Omental fat pad (tissue), 4 donors: ENCODE data around the gene HTATSF1. TPM values are rescaled to one million over a fixed set of nuclear protein-coding genes. Genes with fewer than 3 reads are reported as not detected.

Source experiments
- ATAC-seq: fragments of 150-250 bp; one replicate; pipeline ENCODE4 v1.9.1; 2016; ENCODE audit warnings: mild to moderate bottlenecking, moderate library complexity; ENCODE audit not compliant: low FRiP score
- DNase-seq: peaks from one replicate; pipeline ENCODE4 v3.0.0-alpha.2; 2019; ENCODE audit warnings: low spot score
- total RNA-seq, 4 donors: library from RNA; depleted of rRNA; stranded (reverse); fragments of >200 nt; gene quantifications; one replicate each; pipeline ENCODE4 v1.1.0, GENCODE V29; 2016
- TF ChIP-seq, protein P1 (sequence below), 3 donors: fragments of 450-650 bp; IDR thresholded peaks; one replicate each; pipeline ENCODE4 v1.5.1; 2016 to 2017; ENCODE audit warnings: antibody characterized with exemption in 3 of 3, mild to moderate bottlenecking in 3 of 3, moderate library complexity in 2 of 3

The HTATSF1 gene
- total RNA-seq, 4 donors from 2014 or later, result 42.6 to 55.7 (median 49.2) TPM

DNA sequence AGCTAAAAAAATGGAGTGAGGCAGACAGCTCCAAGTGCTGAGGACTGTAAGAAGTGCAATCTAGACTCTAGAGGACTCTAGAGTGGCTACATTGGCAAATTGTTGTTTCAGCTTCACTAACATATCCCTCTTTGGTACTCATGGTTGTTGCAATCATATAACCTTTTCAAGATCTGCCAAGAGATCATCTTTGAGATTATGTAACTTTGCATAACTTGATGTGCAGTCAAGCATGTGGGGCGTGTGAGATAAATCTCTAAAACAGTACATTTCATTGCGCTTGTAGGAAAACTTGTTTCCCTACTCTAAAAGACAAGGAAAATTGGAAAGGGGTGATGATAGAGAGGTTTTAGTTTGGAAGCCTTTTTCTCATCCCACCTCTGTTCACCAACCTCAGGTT lies 20.9 kb upstream of the HTATSF1 start:
- no peak for ATAC-seq
- no peak for DNase-seq
- TF ChIP-seq, protein P1, sequence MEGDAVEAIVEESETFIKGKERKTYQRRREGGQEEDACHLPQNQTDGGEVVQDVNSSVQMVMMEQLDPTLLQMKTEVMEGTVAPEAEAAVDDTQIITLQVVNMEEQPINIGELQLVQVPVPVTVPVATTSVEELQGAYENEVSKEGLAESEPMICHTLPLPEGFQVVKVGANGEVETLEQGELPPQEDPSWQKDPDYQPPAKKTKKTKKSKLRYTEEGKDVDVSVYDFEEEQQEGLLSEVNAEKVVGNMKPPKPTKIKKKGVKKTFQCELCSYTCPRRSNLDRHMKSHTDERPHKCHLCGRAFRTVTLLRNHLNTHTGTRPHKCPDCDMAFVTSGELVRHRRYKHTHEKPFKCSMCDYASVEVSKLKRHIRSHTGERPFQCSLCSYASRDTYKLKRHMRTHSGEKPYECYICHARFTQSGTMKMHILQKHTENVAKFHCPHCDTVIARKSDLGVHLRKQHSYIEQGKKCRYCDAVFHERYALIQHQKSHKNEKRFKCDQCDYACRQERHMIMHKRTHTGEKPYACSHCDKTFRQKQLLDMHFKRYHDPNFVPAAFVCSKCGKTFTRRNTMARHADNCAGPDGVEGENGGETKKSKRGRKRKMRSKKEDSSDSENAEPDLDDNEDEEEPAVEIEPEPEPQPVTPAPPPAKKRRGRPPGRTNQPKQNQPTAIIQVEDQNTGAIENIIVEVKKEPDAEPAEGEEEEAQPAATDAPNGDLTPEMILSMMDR (IDR thresholded peaks at IDR 0.05), result no peak

GRCh38 chrX:136477026-136477425 lies 20.4 kb upstream of the HTATSF1 start:
- no peak for ATAC-seq
- DNase-seq, result no peak
- TF ChIP-seq, protein P1 (IDR thresholded peaks at IDR 0.05), result no peak

- ATAC-seq (no peak), DNase-seq (no peak)
- TF ChIP-seq, protein P1 (IDR thresholded peaks at IDR 0.05), result no peak
Measured at GRCh38 chrX:136480383-136480782, 17.0 kb upstream of the HTATSF1 start.

DNA sequence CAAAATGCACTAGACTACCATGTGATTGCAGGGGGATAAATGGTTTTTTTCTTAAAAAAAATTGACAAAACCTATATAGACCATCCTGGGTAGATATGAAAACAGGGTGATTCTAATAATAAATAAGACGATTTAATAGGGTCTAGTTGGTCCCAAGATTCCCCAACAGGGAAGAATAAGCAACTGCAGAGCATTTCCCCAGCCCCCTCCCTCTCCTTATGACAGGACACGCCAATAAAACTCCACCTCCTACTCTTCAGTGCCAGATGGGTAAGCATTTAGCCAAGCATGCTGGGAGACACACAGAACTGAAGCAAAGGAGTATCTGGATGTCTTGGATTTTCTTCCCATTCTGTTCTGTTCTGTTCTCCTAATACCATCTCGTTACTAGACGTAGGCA lies 9.7 kb upstream of the HTATSF1 start, which contains the start of gene BRS3:
Gene BRS3 (plus strand): TSS at position 301 of the 400 bp plus-strand sequence. CDS start 168 bp downstream, outside the sequence.
- no peak for ATAC-seq
- no peak for DNase-seq
- TF ChIP-seq, protein P1 (IDR thresholded peaks at IDR 0.05), result no peak

DNA sequence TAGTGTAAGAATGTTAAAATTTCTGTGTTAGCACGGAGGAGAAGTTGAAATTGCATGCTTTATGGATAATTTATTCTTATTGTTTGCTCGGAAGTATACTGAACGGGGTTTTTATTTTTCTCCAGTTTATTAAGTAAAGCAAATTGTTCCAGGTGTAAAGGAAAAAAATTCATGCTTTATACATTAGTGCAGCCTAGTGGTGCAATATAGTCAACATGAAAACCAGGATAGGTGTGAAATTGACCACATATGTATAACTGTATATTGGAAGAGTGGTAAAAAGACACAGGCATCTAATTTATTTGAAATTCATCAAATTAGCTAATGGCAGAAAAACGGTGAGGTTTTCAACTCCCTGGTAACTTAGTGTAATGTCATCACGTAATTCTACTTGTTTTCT lies 8.7 kb upstream of the HTATSF1 start:
- DNase-seq (no peak), ATAC-seq (no peak)
- TF ChIP-seq, protein P1 (IDR thresholded peaks at IDR 0.05), result no peak

GRCh38 chrX:136491832-136492231 lies 5.6 kb upstream of the HTATSF1 start:
- ATAC-seq (no peak), DNase-seq (no peak)
- TF ChIP-seq, protein P1 (IDR thresholded peaks at IDR 0.05), result no peak

GRCh38 chrX:136493011-136493410 lies 4.4 kb upstream of the HTATSF1 start:
- DNase-seq, result no peak
- TF ChIP-seq, protein P1 (IDR thresholded peaks at IDR 0.05), result no peak
- no peak for ATAC-seq
